ENCODE data around the gene EIF2B1.

DNA sequence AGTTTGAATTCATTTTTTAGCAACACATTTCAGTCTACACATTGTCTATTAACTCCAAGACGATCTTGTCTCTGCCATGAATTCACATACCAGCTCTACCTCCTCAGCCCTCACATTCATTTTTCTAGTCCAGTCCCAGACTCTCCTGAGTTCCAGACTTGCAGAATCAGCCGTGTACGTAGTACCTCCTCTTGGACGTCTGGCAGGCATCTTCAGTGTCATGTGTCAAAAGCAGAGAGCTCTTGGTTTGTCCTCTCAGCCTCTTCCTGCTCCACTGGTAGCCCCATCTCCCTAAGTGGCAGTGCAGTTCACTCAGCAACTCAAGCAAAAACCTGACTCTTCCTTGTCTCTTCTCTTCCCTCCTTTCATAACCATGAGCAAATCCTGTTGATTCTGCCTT is 22.9 kb upstream of the EIF2B1 start:
- TF ChIP-seq, protein P1, sequence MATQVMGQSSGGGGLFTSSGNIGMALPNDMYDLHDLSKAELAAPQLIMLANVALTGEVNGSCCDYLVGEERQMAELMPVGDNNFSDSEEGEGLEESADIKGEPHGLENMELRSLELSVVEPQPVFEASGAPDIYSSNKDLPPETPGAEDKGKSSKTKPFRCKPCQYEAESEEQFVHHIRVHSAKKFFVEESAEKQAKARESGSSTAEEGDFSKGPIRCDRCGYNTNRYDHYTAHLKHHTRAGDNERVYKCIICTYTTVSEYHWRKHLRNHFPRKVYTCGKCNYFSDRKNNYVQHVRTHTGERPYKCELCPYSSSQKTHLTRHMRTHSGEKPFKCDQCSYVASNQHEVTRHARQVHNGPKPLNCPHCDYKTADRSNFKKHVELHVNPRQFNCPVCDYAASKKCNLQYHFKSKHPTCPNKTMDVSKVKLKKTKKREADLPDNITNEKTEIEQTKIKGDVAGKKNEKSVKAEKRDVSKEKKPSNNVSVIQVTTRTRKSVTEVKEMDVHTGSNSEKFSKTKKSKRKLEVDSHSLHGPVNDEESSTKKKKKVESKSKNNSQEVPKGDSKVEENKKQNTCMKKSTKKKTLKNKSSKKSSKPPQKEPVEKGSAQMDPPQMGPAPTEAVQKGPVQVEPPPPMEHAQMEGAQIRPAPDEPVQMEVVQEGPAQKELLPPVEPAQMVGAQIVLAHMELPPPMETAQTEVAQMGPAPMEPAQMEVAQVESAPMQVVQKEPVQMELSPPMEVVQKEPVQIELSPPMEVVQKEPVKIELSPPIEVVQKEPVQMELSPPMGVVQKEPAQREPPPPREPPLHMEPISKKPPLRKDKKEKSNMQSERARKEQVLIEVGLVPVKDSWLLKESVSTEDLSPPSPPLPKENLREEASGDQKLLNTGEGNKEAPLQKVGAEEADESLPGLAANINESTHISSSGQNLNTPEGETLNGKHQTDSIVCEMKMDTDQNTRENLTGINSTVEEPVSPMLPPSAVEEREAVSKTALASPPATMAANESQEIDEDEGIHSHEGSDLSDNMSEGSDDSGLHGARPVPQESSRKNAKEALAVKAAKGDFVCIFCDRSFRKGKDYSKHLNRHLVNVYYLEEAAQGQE (IDR thresholded peaks at IDR 0.05; ENCODE audit: insufficient replicate concordance, low read depth), result no peak
- TF ChIP-seq, protein P2, sequence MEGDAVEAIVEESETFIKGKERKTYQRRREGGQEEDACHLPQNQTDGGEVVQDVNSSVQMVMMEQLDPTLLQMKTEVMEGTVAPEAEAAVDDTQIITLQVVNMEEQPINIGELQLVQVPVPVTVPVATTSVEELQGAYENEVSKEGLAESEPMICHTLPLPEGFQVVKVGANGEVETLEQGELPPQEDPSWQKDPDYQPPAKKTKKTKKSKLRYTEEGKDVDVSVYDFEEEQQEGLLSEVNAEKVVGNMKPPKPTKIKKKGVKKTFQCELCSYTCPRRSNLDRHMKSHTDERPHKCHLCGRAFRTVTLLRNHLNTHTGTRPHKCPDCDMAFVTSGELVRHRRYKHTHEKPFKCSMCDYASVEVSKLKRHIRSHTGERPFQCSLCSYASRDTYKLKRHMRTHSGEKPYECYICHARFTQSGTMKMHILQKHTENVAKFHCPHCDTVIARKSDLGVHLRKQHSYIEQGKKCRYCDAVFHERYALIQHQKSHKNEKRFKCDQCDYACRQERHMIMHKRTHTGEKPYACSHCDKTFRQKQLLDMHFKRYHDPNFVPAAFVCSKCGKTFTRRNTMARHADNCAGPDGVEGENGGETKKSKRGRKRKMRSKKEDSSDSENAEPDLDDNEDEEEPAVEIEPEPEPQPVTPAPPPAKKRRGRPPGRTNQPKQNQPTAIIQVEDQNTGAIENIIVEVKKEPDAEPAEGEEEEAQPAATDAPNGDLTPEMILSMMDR (IDR thresholded peaks at IDR 0.05; ENCODE audit: insufficient read depth, low read length), result no peak
- TF ChIP-seq POLR2AphosphoS5 (IDR thresholded peaks at IDR 0.05; ENCODE audit: low read depth), result no peak
- TF ChIP-seq GABPA (IDR thresholded peaks at IDR 0.05; ENCODE audit: low read depth), result no peak
- no peak for TF ChIP-seq SPI1 (IDR thresholded peaks at IDR 0.05; ENCODE audit: borderline replicate concordance, low read depth)

All from HL-60 (cell line).